Measurements from ENCODE around the gene ZNF569. TPM values are rescaled to one million over a fixed set of nuclear protein-coding genes. Genes with fewer than 3 reads are reported as not detected.
A peak's percentile ranks its signal among the peaks of the same experiment; 100 is the strongest.

Gene ZNF569
- total RNA-seq, 1 experiment from 2014 or later: 15.5 TPM

DNA sequence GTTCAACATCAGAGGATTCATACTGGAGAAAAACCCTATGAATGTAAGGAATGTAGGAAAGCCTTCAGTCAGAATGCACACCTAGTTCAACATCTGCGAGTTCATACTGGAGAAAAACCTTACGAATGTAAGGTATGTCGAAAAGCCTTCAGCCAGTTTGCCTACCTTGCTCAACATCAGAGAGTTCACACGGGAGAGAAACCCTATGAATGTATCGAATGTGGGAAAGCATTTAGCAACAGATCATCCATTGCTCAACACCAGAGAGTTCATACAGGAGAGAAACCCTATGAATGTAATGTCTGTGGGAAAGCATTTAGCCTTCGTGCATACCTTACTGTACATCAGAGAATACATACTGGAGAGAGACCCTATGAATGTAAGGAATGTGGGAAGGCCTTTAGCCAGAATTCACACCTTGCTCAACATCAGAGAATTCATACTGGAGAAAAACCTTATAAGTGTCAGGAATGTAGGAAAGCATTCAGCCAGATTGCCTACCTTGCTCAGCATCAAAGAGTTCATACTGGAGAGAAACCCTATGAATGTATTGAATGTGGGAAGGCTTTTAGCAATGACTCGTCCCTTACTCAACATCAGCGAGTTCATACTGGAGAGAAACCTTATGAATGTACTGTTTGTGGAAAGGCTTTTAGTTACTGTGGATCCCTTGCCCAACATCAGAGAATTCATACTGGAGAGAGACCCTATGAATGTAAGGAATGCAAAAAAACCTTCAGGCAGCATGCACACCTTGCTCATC lies 17.3 kb upstream of the ZNF569 start:
- POLR2A ChIA-PET: no interaction called here
- Mint-ChIP-seq H3K4me3 (no peak overlapping the region), H3K27me3 (ENCODE audit: low read depth) (peaks cover 4% of the 10 kb centered on the region; the same call in 1 of the 2 replicates), H3K36me3 (peaks cover 71% of the 10 kb centered on the region), H3K9me3 (peaks cover 74% of the 10 kb centered on the region), H3K4me1 (no peaks in the 10 kb centered on the region), H3K27ac (no peak overlapping the region)
- ATAC-seq (no peak), DNase-seq (ENCODE audit: low spot score) (no peak)
- TF ChIP-seq NR1H2 (CRISPR knock-in tag; IDR thresholded peaks at IDR 0.05) (no peak), ELF4 (CRISPR knock-in tag; IDR thresholded peaks at IDR 0.05; ENCODE audit: low read depth) (no peak), NFE2L1 (CRISPR knock-in tag; IDR thresholded peaks at IDR 0.05) (no peak), ZNF281 (CRISPR knock-in tag; IDR thresholded peaks at IDR 0.05) (no peak), MYBL2 (CRISPR knock-in tag; IDR thresholded peaks at IDR 0.05) (no peak), OVOL2 (CRISPR knock-in tag; IDR thresholded peaks at IDR 0.05; ENCODE audit: borderline replicate concordance) (no peak), ZNF219 (CRISPR knock-in tag; IDR thresholded peaks at IDR 0.05; ENCODE audit: borderline replicate concordance) (no peak), JUN (CRISPR knock-in tag; IDR thresholded peaks at IDR 0.05) (no peak)
- TF ChIP-seq, protein P1, sequence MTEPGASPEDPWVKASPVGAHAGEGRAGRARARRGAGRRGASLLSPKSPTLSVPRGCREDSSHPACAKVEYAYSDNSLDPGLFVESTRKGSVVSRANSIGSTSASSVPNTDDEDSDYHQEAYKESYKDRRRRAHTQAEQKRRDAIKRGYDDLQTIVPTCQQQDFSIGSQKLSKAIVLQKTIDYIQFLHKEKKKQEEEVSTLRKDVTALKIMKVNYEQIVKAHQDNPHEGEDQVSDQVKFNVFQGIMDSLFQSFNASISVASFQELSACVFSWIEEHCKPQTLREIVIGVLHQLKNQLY (CRISPR knock-in tag; IDR thresholded peaks at IDR 0.05): no peak
- TF ChIP-seq, protein P2, sequence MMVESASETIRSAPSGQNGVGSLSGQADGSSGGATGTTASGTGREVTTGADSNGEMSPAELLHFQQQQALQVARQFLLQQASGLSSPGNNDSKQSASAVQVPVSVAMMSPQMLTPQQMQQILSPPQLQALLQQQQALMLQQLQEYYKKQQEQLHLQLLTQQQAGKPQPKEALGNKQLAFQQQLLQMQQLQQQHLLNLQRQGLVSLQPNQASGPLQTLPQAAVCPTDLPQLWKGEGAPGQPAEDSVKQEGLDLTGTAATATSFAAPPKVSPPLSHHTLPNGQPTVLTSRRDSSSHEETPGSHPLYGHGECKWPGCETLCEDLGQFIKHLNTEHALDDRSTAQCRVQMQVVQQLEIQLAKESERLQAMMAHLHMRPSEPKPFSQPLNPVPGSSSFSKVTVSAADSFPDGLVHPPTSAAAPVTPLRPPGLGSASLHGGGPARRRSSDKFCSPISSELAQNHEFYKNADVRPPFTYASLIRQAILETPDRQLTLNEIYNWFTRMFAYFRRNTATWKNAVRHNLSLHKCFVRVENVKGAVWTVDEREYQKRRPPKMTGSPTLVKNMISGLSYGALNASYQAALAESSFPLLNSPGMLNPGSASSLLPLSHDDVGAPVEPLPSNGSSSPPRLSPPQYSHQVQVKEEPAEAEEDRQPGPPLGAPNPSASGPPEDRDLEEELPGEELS (CRISPR knock-in tag; IDR thresholded peaks at IDR 0.05): no peak
- CTCF ChIA-PET: no interaction called here

DNA sequence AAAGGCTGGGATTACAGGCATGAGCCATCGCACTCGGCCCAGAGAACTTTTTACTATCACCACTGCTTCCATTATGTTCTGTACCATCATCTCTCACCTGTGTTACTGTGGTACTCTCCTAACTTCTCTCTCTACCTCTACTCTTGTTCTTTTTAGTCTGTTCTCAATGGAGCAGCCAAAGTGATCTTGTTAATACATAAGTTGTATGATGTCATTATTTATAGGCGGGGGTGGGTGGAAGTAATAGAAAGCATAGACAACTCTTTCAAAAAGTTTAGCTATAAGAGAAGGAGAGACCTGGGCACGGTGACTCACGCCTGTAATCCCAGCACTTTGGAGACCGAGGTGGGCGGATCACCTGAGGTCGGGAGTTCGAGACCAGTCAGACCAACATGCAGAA lies 4.9 kb upstream of the ZNF569 start:
- Mint-ChIP-seq H3K4me1 (peaks cover 14% of the 10 kb centered on the region), H3K9me3 (peaks cover 8% of the 10 kb centered on the region; the same call in 1 of the 2 replicates), H3K4me3 (no peak overlapping the region), H3K36me3 (peaks cover 18% of the 10 kb centered on the region), H3K27ac (no peak overlapping the region), H3K27me3 (ENCODE audit: low read depth) (no peaks in the 10 kb centered on the region)
- TF ChIP-seq FOXP1 (CRISPR knock-in tag; IDR thresholded peaks at IDR 0.05; ENCODE audit: borderline replicate concordance) (no peak), CREM (CRISPR knock-in tag; IDR thresholded peaks at IDR 0.05) (no peak), GABPB1 (CRISPR knock-in tag; IDR thresholded peaks at IDR 0.05) (no peak), ATF3 (CRISPR knock-in tag; conservative IDR thresholded peaks at IDR 0.05) (no peak), RELA (CRISPR knock-in tag; IDR thresholded peaks at IDR 0.05; ENCODE audit: borderline replicate concordance) (no peak), ZMAT4 (CRISPR knock-in tag; IDR thresholded peaks at IDR 0.05) (no peak)
- DNase-seq (ENCODE audit: low spot score) (no peak), ATAC-seq (no peak)
- ChIA-PET CTCF (no interaction called here), POLR2A (no interaction called here)

GRCh38 chr19:37470216-37470615 lies 3.0 kb upstream of the ZNF569 start:
- ChIA-PET POLR2A (no interaction called here), CTCF (no interaction called here)
- Mint-ChIP-seq H3K4me3 (peak overlapping the region; percentile 98), H3K27ac (no peak overlapping the region), H3K36me3 (peaks cover under 1% of the 10 kb centered on the region; the same call in 1 of the 2 replicates), H3K27me3 (ENCODE audit: low read depth) (no peaks in the 10 kb centered on the region), H3K4me1 (peaks cover 14% of the 10 kb centered on the region), H3K9me3 (no peaks in the 10 kb centered on the region)
- ATAC-seq: no peak
- no peak for DNase-seq (ENCODE audit: low spot score)
- no peak for TF ChIP-seq CTCF (IDR thresholded peaks at IDR 0.05)
- no peak for TF ChIP-seq TCF7 (CRISPR knock-in tag; IDR thresholded peaks at IDR 0.05; ENCODE audit: low read depth)
- no peak for TF ChIP-seq ZNF281 (CRISPR knock-in tag; IDR thresholded peaks at IDR 0.05)
- no peak for TF ChIP-seq FOXJ3 (CRISPR knock-in tag; IDR thresholded peaks at IDR 0.05; ENCODE audit: borderline replicate concordance)
- TF ChIP-seq NFATC4 (CRISPR knock-in tag; IDR thresholded peaks at IDR 0.05): no peak
- no peak for TF ChIP-seq ELF4 (CRISPR knock-in tag; IDR thresholded peaks at IDR 0.05; ENCODE audit: low read depth)
- no peak for TF ChIP-seq CBFB (CRISPR knock-in tag; IDR thresholded peaks at IDR 0.05; ENCODE audit: low read depth)
- no peak for TF ChIP-seq GABPB1 (CRISPR knock-in tag; IDR thresholded peaks at IDR 0.05)
